ENCODE results near the gene AP1B1.
"Not testable (repeated sequence)": the region's sequence is repeated elsewhere in the genome, so short reads cannot be mapped to it uniquely, and the experiment has no call there.

The AP1B1 gene

DNA sequence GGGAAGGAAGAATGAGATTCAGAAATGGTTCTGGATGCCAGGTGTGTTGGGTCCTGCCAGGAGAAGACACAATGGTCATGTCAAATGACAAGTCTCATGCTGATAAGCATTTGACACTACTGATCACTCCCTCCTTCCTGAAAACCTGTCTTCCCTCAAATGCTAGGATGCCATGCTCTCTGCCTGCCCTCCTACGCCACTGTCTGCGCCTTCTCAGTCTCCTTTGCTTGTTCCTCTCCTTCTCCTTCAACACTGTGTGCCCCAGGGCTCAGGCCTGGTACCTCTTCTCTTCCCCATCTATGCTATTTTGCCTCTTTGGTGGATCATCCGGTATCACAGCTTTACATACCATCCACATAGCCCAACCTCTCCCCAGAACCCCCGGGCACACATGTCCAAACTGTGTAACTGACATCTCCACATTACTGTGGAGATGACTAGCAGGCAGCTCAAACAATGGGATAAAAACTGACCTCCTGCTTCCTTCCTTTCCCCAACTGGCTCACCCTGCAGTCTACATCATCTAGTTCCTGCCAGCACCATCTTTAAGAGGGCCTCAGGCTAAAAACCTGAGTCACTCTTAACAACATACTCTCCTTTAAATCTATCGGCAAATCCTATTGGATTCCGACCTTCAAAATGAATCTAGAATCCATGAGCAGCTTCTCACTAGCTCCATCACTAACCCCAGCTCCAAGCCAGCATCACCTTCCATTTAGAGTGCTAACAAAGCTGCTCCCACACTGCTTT, 8.2 kb downstream of the AP1B1 start:
- DNase-seq (ENCODE audit: low read depth in 2 of 2), result peak; percentile 27 to 52
- TF ChIP-seq, protein P1, sequence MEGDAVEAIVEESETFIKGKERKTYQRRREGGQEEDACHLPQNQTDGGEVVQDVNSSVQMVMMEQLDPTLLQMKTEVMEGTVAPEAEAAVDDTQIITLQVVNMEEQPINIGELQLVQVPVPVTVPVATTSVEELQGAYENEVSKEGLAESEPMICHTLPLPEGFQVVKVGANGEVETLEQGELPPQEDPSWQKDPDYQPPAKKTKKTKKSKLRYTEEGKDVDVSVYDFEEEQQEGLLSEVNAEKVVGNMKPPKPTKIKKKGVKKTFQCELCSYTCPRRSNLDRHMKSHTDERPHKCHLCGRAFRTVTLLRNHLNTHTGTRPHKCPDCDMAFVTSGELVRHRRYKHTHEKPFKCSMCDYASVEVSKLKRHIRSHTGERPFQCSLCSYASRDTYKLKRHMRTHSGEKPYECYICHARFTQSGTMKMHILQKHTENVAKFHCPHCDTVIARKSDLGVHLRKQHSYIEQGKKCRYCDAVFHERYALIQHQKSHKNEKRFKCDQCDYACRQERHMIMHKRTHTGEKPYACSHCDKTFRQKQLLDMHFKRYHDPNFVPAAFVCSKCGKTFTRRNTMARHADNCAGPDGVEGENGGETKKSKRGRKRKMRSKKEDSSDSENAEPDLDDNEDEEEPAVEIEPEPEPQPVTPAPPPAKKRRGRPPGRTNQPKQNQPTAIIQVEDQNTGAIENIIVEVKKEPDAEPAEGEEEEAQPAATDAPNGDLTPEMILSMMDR (IDR thresholded peaks at IDR 0.05; ENCODE audit: low read depth, low read length), result no peak
- H3K4me3 ChIP-seq (replicated peaks in 1 of 2; ENCODE audit: low read depth in 2 of 2, low read length in 2 of 2), result no peak overlapping the region

DNA sequence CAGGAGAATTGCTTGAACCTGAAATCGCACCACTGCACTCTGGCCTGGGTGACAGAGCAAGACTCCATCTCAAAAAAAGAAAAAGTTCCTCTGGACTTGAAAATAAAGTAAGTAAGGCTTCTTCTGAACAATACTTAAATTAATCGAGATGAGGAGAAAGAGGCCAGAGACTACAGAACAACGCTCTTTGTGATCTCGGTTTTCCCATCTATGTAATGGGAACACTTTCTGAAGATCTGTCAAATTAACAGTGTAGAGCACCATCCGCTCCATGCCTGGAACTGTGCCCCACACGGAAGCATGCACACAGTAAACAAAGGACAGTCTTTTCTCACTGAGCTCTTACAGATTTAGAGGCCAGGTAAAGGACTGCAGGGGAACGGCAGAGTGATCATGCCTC, 9.1 kb downstream of the AP1B1 start:
- TF ChIP-seq, protein P1 (IDR thresholded peaks at IDR 0.05; ENCODE audit: low read depth, low read length), result no peak
- no peak for DNase-seq (ENCODE audit: low read depth in 2 of 2)
- no peak overlapping the region for H3K4me3 ChIP-seq (replicated peaks in 1 of 2; ENCODE audit: low read depth in 2 of 2, low read length in 2 of 2)

DNA sequence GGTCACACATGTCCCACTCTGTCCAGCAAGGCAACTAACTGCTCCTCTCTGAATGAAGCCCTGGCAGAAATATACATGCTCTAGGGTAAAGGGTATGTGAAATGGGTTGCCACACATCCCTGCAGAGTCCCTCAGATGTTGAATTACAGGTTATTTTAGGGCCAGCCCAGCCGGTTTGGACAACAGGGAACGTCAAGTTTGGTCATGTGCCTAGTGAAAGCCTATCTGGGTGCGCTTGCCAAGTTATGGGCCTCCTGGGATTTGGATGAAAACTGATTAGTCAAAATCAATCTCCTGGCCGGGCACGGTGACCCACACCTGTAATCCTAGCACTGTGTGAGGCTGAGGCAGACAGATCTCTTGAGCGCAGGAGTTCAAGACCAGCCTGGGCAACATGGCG, 10.4 kb downstream of the AP1B1 start:
- TF ChIP-seq, protein P1 (IDR thresholded peaks at IDR 0.05; ENCODE audit: low read depth, low read length), result no peak
- no peak for DNase-seq (ENCODE audit: low read depth in 2 of 2)
- H3K4me3 ChIP-seq (replicated peaks in 1 of 2; ENCODE audit: low read depth in 2 of 2, low read length in 2 of 2), result no peak overlapping the region

DNA sequence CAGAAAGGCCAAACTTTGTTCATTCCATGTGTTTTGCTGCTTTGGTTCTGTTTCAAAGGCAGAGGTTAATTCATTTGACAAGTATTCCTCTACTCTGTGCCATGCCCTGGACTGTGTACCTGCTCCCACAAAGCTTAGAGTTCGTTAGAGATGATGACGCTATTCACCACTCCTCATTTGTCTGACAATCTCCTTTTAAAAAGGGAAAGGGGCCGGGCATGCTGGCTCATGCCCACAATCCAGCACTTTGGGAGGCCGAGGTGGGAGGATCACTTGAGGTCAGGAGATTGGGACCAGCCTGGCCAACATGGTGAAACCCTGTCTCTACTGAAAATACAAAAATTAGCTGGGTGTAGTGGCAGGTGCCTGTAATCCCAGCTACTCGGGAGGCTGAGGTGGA, 11.7 kb downstream of the AP1B1 start:
- DNase-seq (ENCODE audit: low read depth in 2 of 2); H3K4me3 ChIP-seq (replicated peaks in 1 of 2; ENCODE audit: low read depth in 2 of 2, low read length in 2 of 2): not testable (repeated sequence)

DNA sequence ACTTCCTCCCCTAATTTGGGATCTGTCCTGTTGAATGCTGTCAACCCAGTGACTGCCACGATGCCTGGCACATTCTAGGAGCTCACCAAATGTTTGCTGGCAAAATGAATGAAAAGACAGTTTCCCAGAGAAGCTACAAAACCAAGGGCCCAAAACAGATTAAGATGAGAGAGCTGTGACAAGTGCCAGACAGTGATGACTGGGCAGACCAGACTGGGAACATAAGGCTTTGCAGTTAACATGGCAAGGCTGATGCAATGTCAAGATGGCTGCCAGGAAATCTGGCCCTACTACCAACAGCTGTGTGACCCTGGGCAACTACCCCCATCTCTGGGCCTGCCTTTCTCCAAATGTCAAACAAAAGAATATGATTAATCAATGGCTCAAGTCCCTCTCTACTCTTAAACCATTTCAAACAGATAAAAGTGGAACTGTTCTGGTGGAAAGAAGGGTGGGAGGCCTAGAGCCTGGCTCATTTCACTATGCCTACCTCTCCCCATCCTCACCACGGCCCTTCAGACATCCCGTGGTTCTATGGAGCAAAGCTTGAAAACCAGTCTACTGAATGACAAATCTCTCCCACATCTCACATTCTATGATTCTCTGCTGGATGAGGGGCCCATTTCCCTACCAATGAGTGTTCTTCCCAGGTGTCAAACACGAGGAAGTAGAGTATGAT, 12.8 kb downstream of the AP1B1 start:
- H3K4me3 ChIP-seq (replicated peaks in 1 of 2; ENCODE audit: low read depth in 2 of 2, low read length in 2 of 2), result no peak overlapping the region
- DNase-seq (ENCODE audit: low read depth in 2 of 2), result peak in 1 of 2 donors; percentile 21
- TF ChIP-seq, protein P1 (IDR thresholded peaks at IDR 0.05; ENCODE audit: low read depth, low read length), result no peak

DNA sequence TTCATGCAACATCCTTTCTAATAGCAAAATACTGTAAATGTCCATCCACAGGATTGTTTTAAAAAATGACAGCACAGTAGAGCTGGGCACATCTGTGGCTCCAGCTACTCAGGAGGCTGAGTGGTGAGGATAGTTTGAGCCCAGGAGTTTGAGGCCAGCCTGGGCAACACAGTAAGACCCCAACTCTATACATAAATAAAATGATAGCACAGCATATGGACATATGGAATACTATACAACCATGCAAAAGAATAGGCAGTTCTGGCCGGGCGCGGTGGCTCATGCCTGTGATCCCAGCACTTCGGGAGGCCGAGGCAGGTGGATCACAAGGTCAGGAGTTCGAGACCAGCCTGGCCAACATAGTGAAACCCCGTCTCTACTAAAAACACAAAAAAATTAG, 13.6 kb downstream of the AP1B1 start:
- H3K4me3 ChIP-seq (replicated peaks in 1 of 2; ENCODE audit: low read depth in 2 of 2, low read length in 2 of 2); DNase-seq (ENCODE audit: low read depth in 2 of 2): not testable (repeated sequence)

DNA sequence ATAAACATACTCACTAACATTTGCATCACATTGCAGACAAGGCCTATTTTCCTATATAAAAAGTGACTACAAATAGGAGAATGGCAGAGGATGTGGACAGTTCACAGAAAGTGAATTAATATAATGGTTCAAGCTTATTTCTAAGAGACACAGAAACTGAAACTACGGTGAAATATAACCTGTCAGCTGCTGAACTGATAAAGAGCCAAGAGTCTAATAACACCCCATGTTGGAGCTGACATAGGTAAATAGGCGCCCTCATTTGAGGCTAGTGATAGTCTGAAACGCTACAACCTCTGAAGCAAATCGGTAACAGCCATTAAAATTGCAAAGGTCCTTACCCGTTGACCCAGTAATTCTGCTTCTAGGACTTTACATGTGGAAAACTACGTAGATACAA, 14.0 kb downstream of the AP1B1 start:
- DNase-seq (ENCODE audit: low read depth in 2 of 2), result no peak
- no peak overlapping the region for H3K4me3 ChIP-seq (replicated peaks in 1 of 2; ENCODE audit: low read depth in 2 of 2, low read length in 2 of 2)
- TF ChIP-seq, protein P1 (IDR thresholded peaks at IDR 0.05; ENCODE audit: low read depth, low read length), result no peak

DNA sequence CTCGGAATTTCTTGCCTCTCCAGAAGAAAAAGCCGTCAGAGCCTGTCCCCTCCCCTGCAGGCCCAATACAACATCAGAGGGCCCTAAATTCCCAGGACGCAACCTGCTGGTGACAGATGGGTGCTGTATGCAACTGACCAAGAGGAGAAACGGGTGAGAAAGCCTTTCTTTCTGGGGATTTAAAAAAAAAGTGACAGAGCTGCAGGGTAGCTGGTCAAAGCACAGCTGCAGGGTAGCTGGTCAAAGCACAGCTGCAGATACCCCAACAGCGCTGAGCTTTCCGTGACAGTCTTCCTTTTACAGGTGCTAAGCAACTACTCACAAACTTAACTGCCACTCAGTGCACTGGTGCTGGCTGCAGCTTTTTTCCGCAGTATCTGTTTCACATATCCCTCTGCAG, 17.8 kb downstream of the AP1B1 start:
- DNase-seq (ENCODE audit: low read depth in 2 of 2), result no peak
- TF ChIP-seq, protein P1 (IDR thresholded peaks at IDR 0.05; ENCODE audit: low read depth, low read length), result no peak
- no peak overlapping the region for H3K4me3 ChIP-seq (replicated peaks in 1 of 2; ENCODE audit: low read depth in 2 of 2, low read length in 2 of 2)
